COLO668 (cell line): ENCODE data around the gene POLR2E.
A peak's percentile ranks its signal among the peaks of the same experiment; 100 is the strongest.

Experiments used
- DNase-seq: peaks from one replicate; lab custom pipeline; 2025; ENCODE audit not compliant: unreplicated experiment; lab: John Stamatoyannopoulos, UW

Gene POLR2E

GRCh38 chr19:1066748-1067340 is 28.3 kb downstream of the POLR2E start, which contains the start of gene ARHGAP45:
Gene ARHGAP45, plus strand, starts transcription at chr19:1067167. Its CDS starts 239 bp downstream, at chr19:1067406.
- peak; percentile 27 for DNase-seq

- no peak for DNase-seq
These were observed 28.9 kb downstream of the POLR2E start for GRCh38 chr19:1066251-1066747.

DNA sequence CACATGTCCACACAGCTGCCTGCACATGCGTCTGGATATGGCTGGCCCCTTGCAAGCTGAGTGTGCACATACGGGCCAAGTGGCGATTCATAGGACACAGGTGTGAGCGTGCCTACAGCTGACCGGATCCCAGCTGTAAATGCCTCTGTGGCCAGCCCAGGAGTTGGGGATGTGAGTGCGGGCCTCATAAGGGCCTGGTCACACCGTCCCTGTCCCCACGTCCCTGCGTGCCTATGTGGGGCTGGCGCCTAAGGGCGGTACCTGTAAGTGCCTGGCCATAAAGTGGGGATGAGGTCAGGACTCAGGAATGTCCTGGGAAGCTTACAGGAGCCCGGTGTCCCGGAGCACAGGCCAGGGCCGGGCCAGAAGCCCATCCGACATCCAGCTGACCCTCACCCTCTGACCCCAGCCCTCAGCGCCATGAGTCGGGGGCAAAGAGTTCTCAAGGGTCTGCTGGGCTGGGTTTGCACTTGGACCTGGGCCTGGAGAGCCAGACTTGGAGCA is 29.5 kb downstream of the POLR2E start:
- DNase-seq = no peak

DNA sequence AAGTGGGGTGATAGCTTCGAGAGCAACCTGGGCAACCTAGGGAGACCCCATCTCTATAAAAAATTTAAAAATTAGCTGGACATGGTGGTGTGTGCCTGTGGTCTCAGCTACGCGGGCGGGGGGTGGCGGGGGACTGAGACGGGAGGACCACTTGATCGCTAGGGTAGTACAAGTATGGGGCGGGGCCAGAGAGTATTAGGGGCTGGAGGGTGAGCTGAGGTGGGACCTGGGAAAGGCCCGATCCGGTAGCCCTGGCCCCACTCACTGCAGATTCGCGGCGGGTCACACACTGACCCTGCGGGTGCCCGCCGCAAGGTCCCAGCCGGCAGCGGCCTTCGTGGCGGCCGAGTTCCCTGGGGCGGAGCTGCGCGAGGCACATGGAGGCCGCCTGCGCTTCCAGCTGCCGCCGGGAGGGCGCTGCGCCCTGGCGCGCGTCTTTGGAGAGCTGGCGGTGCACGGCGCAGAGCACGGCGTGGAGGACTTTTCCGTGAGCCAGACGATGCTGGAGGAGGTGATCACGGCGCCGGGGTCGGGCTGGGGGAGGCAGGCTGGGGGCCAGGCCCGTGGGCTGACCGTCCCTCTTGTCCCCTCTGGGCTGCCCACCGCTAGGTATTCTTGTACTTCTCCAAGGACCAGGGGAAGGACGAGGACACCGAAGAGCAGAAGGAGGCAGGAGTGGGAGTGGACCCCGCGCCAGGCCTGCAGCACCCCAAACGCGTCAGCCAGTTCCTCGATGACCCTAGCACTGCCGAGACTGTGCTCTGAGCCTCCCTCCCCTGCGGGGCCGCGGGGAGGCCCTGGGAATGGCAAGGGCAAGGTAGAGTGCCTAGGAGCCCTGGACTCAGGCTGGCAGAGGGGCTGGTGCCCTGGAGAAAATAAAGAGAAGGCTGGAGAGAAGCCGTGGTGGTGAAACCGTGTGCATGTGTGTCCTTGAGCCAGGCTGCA is 30.2 kb downstream of the POLR2E start:
- peak; percentile 78 for DNase-seq

DNA sequence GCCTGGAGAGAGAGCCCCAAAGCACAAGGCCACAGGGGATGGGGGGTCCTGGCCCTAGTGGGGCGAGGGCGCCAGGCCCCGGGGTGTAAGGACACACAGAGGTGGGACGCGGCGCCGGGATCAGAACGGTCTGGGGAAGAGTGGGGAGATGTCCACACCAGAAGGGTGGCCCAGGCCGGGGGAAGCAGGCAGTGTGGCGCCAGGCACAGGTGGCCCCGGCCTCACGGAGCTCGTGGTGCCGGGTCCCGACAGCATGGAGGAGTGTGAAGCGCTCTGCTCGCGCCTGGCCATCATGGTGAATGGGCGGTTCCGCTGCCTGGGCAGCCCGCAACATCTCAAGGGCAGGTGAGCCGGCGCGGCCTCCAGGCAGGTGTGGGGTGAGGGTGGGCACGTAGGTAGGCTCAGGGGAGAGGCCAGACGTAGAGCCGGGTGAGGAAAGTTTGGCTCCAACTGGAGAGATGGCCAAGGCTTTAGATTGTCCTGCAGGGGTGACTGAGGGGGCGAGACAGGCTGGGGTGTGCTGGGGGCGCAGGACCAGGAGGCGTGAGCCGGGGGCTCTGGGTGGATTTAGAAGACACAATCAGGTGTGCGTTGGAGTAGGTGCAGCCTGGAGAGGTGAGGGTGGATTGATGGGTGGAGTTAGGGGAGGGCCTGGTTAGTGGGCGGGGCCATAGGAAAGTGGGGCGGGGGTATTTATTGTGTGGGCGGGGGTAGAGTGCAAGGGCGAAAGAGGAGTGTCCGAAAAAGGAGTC is 31.1 kb downstream of the POLR2E start:
- peak; percentile 36 for DNase-seq

GRCh38 chr19:1063030-1063908 is 31.9 kb downstream of the POLR2E start:
- no peak for DNase-seq

DNA sequence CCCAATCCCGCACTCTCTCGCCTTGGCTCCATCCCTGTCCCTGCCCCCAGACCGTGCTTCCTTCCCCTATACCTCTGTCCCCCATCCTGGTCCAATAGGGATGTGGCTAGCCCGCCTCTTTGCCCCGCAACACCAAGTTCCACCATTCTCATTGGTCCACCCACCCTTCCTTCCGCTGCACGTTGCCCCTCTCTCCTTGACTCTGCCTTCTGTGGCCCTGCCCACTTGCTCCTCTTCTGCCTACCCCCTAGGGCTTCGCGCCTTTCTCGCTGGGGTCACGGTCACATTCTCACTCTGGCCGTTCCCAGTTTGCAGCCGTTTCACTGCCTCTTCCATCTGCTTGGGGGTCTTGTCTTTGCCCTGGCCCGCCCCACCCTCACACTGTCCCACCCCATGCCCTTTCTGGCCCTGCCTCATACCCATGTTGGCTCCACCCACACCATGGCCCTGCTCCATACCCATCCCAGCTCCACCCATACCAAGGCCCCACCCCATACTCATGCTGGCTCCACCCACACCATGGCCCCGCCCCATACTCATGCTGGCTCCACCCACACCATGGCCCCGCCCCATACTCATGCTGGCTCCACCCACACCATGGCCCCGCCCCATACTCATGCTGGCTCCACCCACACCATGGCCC is 32.7 kb downstream of the POLR2E start:
- DNase-seq = no peak

DNA sequence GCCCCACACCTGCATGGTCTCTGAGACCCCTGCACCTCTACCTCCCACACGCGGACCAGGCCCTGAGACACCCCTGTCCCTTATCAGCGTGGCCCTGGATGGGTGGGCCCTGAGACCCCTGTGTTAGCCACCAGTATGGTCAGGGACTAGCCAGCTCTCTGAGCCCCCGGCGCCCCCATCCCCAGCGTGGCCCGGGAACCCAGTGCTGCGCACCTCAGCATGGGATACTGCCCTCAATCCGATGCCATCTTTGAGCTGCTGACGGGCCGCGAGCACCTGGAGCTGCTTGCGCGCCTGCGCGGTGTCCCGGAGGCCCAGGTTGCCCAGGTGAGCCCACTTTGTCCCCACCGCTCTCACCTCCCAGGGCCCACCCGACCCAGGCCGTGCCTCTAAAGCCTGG is 33.2 kb downstream of the POLR2E start:
- DNase-seq = no peak

- DNase-seq = no peak
These were observed 34.5 kb downstream of the POLR2E start for GRCh38 chr19:1060689-1061088.

DNA sequence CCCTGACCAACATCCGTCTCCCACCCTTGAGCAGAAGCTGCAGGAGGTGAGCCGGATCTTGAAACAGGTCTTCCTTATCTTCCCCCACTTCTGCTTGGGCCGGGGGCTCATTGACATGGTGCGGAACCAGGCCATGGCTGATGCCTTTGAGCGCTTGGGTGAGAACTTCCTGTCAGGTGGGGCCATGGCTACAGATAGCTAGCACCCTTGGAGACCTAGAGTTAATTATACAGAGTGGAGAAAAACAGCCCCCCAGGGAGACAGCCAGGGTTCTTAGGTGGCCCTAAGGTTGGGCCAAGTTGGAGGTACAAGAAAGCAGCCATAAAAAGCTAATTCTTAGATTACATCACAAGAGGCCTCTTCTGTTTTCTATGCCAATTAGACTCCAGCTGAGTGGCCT is 37.1 kb downstream of the POLR2E start:
- no peak for DNase-seq

DNA sequence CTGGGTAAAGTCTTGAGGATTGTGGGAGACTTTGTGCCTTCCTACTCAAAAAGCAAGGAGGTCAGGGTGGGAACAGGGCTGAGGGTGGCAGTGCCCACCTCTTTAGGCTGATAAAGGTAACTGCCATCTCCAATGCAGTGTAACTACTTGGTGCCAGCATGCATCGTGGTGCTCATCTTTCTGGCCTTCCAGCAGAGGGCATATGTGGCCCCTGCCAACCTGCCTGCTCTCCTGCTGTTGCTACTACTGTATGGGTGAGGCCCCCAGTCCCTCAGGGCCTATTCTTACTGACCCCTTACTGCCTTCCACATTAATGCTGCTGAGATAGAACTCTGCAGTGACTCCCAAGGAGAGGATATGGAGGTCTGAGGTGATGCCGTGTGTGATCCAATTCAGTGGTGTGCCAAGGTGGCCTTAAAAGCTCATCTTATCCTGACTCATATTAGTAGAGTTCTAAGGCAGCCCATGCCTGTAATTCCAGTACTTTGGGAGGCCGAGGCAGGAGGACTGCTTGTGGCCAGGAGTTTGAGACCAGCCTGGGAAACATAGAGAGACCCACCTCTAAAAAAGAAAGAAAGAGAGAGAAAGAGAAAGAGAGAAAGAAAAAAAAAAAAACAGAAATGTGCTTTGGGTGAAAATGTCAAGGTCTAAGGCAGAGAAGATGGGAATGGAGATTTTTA is 37.9 kb downstream of the POLR2E start:
- no peak for DNase-seq

DNA sequence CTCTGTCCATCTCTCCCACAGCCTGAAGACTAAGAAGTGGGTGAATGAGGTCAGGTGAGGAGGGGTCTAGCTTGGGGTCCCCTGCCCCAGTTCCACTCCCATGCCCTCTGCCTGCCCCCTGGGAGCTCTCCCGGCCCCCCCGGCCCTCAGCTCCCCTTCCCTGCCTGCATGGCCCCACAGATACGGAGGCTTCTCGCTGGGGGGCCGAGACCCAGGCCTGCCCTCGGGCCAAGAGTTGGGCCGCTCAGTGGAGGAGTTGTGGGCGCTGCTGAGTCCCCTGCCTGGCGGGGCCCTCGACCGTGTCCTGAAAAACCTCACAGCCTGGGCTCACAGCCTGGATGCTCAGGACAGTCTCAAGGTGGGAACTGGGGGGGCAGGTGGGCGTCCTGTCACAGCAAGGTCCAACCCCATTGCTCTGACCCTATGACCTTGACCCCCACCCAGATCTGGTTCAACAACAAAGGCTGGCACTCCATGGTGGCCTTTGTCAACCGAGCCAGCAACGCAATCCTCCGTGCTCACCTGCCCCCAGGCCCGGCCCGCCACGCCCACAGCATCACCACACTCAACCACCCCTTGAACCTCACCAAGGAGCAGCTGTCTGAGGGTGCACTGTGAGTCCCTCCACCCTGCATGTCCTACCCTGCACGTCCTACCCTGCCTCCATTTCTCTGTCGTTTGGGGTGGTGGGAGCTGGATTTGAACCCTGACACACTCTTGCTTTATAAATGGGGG is 39.1 kb downstream of the POLR2E start:
- DNase-seq = no peak

- DNase-seq = no peak
These were observed 40.1 kb downstream of the POLR2E start for GRCh38 chr19:1055028-1055425.

DNA sequence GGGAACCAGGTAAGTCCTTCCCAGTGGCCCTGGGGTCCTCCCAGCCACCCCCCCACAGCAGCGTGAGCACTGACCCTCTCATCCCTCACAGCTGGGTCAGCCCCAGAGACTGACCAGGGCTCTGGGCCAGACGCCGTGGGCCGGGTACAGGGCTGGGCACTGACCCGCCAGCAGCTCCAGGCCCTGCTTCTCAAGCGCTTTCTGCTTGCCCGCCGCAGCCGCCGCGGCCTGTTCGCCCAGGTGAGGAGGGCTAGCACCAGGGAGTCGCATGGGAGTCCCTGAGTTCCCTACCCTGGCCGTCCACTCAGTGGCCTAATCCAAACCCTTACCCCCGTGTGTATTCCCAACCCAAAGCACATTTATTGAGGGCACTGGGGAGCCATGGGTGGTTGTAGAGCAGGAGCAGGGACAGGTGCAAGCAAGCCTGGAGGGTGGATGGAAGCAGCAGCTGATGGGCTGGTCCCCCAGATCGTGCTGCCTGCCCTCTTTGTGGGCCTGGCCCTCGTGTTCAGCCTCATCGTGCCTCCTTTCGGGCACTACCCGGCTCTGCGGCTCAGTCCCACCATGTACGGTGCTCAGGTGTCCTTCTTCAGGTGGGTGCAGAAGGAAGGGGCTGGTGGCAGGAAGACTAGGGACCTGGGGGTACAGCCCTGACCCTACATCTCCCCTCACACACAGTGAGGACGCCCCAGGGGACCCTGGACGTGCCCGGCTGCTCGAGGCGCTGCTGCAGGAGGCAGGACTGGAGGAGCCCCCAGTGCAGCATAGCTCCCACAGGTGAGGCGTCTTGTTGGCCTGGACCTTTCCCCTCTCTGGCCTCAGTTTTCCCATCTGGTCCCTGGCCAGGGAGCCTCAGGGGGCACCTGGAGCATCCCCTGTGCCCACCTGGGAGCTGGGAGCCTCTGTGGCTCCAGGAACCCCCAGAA is 40.8 kb downstream of the POLR2E start:
- no peak for DNase-seq

- DNase-seq = no peak
These were observed 41.7 kb downstream of the POLR2E start for GRCh38 chr19:1053176-1054101.

DNA sequence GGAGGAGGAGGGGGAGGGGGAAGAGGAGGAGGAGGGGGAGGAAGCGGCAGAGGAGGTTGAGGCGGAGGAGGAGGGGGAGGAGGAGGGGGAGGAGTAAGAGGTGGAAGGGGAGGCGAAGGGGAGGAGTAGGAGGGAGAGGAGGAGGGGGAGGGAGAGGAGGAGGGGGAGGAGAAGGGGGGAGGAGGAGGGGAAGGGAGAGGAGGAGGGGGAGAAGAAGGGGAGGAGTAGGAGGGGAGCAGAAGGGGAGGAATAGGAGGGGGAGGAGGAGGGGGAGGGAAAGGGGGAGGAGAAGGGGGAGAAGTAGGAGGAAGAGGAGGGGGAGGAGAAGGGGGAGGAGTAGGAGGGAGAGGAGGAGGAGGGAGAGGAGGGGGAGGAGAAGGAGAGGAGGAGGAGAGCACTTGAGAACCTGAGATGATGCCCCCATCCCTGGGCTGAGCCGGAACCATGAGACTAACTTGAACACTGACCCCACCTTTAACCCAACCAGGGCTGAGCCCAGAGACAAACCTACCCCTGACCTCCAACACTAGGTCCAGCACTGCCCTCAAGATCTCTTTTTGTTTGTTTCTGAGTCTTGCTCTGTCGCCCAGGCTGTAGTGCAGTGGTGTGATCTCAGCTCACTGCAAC is 42.7 kb downstream of the POLR2E start:
- DNase-seq = no peak
